ENCODE data around the gene PLCL2. TPM values are rescaled to one million over a fixed set of nuclear protein-coding genes. Genes with fewer than 3 reads are reported as not detected.

Gene PLCL2
- total RNA-seq, 1 donor from 2014 or later, result 26.4 TPM

GRCh38 chr3:16929311-16929710 lies 44.6 kb downstream of the PLCL2 start:
- H3K4me3 ChIP-seq, result no peak overlapping the region
- peaks cover 56% of the 10 kb centered on the region for H3K79me2 ChIP-seq (ENCODE audit: low read depth)
- no peaks in the 10 kb centered on the region for H4K20me1 ChIP-seq (ENCODE audit: low read depth)
- no peak overlapping the region for H3K9ac ChIP-seq
- peaks cover 5% of the 10 kb centered on the region for H3K9me3 ChIP-seq (ENCODE audit: low read depth)
- Mint-ChIP-seq H3K27ac (no peak overlapping the region), H3K9me3 (no peaks in the 10 kb centered on the region), H3K27me3 (ENCODE audit: insufficient read depth, low read depth) (no peaks in the 10 kb centered on the region), H3K4me1 (no peaks in the 10 kb centered on the region), H3K36me3 (no peaks in the 10 kb centered on the region), H3K4me3 (no peak overlapping the region)
- no peaks in the 10 kb centered on the region for H3F3A ChIP-seq (ENCODE audit: low read depth)
- H3K27me3 ChIP-seq, result no peaks in the 10 kb centered on the region
- no peak overlapping the region for H3K4me2 ChIP-seq
- DNase-seq (ENCODE audit: low spot score), result no peak
- H3K36me3 ChIP-seq, result no peaks in the 10 kb centered on the region
- no peak overlapping the region for H3K27ac ChIP-seq
- no peaks in the 10 kb centered on the region for H3K4me1 ChIP-seq
- TF ChIP-seq EZH2phosphoT487 (IDR thresholded peaks at IDR 0.05) (no peak), EZH2 (IDR thresholded peaks at IDR 0.05) (no peak), CTCF (IDR thresholded peaks at IDR 0.05) (no peak)
- H2AFZ ChIP-seq (replicated peaks), result no peak overlapping the region

- no peak overlapping the region for H3K9ac ChIP-seq
- H3K79me2 ChIP-seq (ENCODE audit: low read depth), result peaks cover 52% of the 10 kb centered on the region
- no peak overlapping the region for H3K4me3 ChIP-seq
- no peaks in the 10 kb centered on the region for H3K9me3 Mint-ChIP-seq
- TF ChIP-seq EZH2phosphoT487 (IDR thresholded peaks at IDR 0.05), result no peak
- no peak for TF ChIP-seq EZH2 (IDR thresholded peaks at IDR 0.05)
- no peak for TF ChIP-seq CTCF (IDR thresholded peaks at IDR 0.05)
- H3F3A ChIP-seq (ENCODE audit: low read depth), result no peaks in the 10 kb centered on the region
- no peaks in the 10 kb centered on the region for H3K36me3 Mint-ChIP-seq
- H3K4me2 ChIP-seq, result no peak overlapping the region
- H3K4me3 Mint-ChIP-seq, result no peak overlapping the region
- H3K27ac ChIP-seq, result no peak overlapping the region
- no peak overlapping the region for H3K27ac Mint-ChIP-seq
- H2AFZ ChIP-seq (replicated peaks), result no peak overlapping the region
- H4K20me1 ChIP-seq (ENCODE audit: low read depth), result no peaks in the 10 kb centered on the region
- DNase-seq (ENCODE audit: low spot score), result no peak
- H3K36me3 ChIP-seq, result no peaks in the 10 kb centered on the region
- peaks cover 4% of the 10 kb centered on the region for H3K4me1 Mint-ChIP-seq
- H3K4me1 ChIP-seq, result peaks cover 7% of the 10 kb centered on the region
- H3K27me3 Mint-ChIP-seq (ENCODE audit: insufficient read depth, low read depth), result no peaks in the 10 kb centered on the region
- H3K27me3 ChIP-seq, result no peaks in the 10 kb centered on the region
- H3K9me3 ChIP-seq (ENCODE audit: low read depth), result no peaks in the 10 kb centered on the region
Measured at GRCh38 chr3:16932877-16933276, 48.1 kb downstream of the PLCL2 start.

- Histone ChIP-seq H3K79me2 (ENCODE audit: low read depth) (peaks cover 52% of the 10 kb centered on the region), H3K9me3 (ENCODE audit: low read depth) (no peaks in the 10 kb centered on the region), H3K4me3 (no peak overlapping the region), H4K20me1 (ENCODE audit: low read depth) (no peaks in the 10 kb centered on the region), H3K36me3 (no peaks in the 10 kb centered on the region), H3K9ac (no peak overlapping the region), H3K27ac (no peak overlapping the region), H3F3A (ENCODE audit: low read depth) (no peaks in the 10 kb centered on the region), H3K4me1 (peaks cover 9% of the 10 kb centered on the region), H2AFZ (replicated peaks) (no peak overlapping the region), H3K27me3 (no peaks in the 10 kb centered on the region), H3K4me2 (no peak overlapping the region)
- peaks cover 4% of the 10 kb centered on the region for H3K4me1 Mint-ChIP-seq
- no peak overlapping the region for H3K4me3 Mint-ChIP-seq
- H3K27ac Mint-ChIP-seq, result no peak overlapping the region
- no peaks in the 10 kb centered on the region for H3K27me3 Mint-ChIP-seq (ENCODE audit: insufficient read depth, low read depth)
- no peaks in the 10 kb centered on the region for H3K9me3 Mint-ChIP-seq
- H3K36me3 Mint-ChIP-seq, result no peaks in the 10 kb centered on the region
- TF ChIP-seq CTCF (IDR thresholded peaks at IDR 0.05) (no peak), EZH2phosphoT487 (IDR thresholded peaks at IDR 0.05) (no peak), EZH2 (IDR thresholded peaks at IDR 0.05) (no peak)
- DNase-seq (ENCODE audit: low spot score), result no peak
Measured at GRCh38 chr3:16935781-16936180, 51.0 kb downstream of the PLCL2 start.
